Measurements from ENCODE around the gene SH2D6.

- TF ChIP-seq EZH2 (IDR thresholded peaks at IDR 0.05; ENCODE audit: insufficient read depth, poor library complexity, severe bottlenecking): no peak
- TF ChIP-seq EZH2phosphoT487 (IDR thresholded peaks at IDR 0.05; ENCODE audit: insufficient read depth, low read depth): no peak
Observed at GRCh38 chr2:85438201-85439024, 19.9 kb downstream of the SH2D6 start.

Measured in GM23248 (cell line).